Head of caudate nucleus (tissue), 42 donors: ENCODE data around the gene GPBP1.
A peak's percentile ranks its signal among the peaks of the same experiment; 100 is the strongest.
"Not testable (repeated sequence)": the region's sequence is repeated elsewhere in the genome, so short reads cannot be mapped to it uniquely, and the experiment has no call there.

Source experiments
- DNase-seq, 42 donors: peaks; one replicate each; pipeline versions ENCODE4 v3.0.0 to v3.0.0-alpha.2; 2020 to 2021; ENCODE audit warnings: mixed read lengths in 7 of 42
- intact Hi-C: fragments of 100-400 bp; cut with DNase I; formaldehyde crosslinking; loops from one replicate; pipeline ENCODE4 v1.15.0; 2022

Gene GPBP1

GRCh38 chr5:57174890-57175510 is 1.1 kb downstream of the GPBP1 start:
- intact Hi-C loops: loop anchor here (2.0 to 10.0 kb wide), 2 partner anchors 266 to 360 kb away; partner anchors contain the start of genes MAP3K1 and SETD9
- peak in 2 of 42 donors; percentile 10 for DNase-seq

- peak in 7 of 42 donors; percentile 7 to 58 (median 16) for DNase-seq
- intact Hi-C loops: loop anchor here (2.0 to 10.0 kb wide), 2 partner anchors 267 to 361 kb away; partner anchors contain the start of genes MAP3K1 and SETD9
Observed at GRCh38 chr5:57175551-57176309, 1.9 kb downstream of the GPBP1 start.

GRCh38 chr5:57176350-57176857 is 2.5 kb downstream of the GPBP1 start:
- no peak for DNase-seq
- intact Hi-C loops: loop anchor here (10.0 kb wide), 1 partner anchor 362 kb away; the partner anchor contains the start of gene MAP3K1

GRCh38 chr5:57177479-57178156 is 3.8 kb downstream of the GPBP1 start:
- no peak for DNase-seq
- intact Hi-C loops: loop anchor here (10.0 kb wide), 1 partner anchor 363 kb away; the partner anchor contains the start of gene MAP3K1

GRCh38 chr5:57178238-57178637 is 4.4 kb downstream of the GPBP1 start:
- intact Hi-C loops: loop anchor here (10.0 kb wide), 1 partner anchor 363 kb away; the partner anchor contains the start of gene MAP3K1
- not testable (repeated sequence) for DNase-seq

GRCh38 chr5:57179262-57180200 is 5.7 kb downstream of the GPBP1 start:
- DNase-seq: no peak
- intact Hi-C loops: loop anchor here (10.0 kb wide), 1 partner anchor 365 kb away; the partner anchor contains the start of gene MAP3K1

GRCh38 chr5:57181154-57181553 is 7.3 kb downstream of the GPBP1 start:
- no peak for DNase-seq
- intact Hi-C loops: no loop called here

GRCh38 chr5:57184322-57184721 is 10.5 kb downstream of the GPBP1 start:
- no peak for DNase-seq
- intact Hi-C loops: no loop called here

- DNase-seq: no peak
- intact Hi-C loops: no loop called here
Observed at GRCh38 chr5:57185313-57185712, 11.5 kb downstream of the GPBP1 start.

GRCh38 chr5:57186194-57186593 is 12.3 kb downstream of the GPBP1 start:
- intact Hi-C loops: no loop called here
- no peak for DNase-seq

- DNase-seq, intact Hi-C loops: not testable (repeated sequence)
Observed at GRCh38 chr5:57187977-57188376, 14.1 kb downstream of the GPBP1 start.

- DNase-seq: no peak
- intact Hi-C loops: no loop called here
Observed at GRCh38 chr5:57189515-57189914, 15.7 kb downstream of the GPBP1 start.

GRCh38 chr5:57190593-57190992 is 16.7 kb downstream of the GPBP1 start:
- intact Hi-C loops: no loop called here
- DNase-seq: no peak

GRCh38 chr5:57191163-57191562 is 17.3 kb downstream of the GPBP1 start:
- DNase-seq: no peak
- intact Hi-C loops: no loop called here

- no peak for DNase-seq
- intact Hi-C loops: no loop called here
Observed at GRCh38 chr5:57191986-57192385, 18.1 kb downstream of the GPBP1 start.

- intact Hi-C loops, DNase-seq: not testable (repeated sequence)
Observed at GRCh38 chr5:57192832-57193231, 19.0 kb downstream of the GPBP1 start.

GRCh38 chr5:57193757-57194413 is 20.0 kb downstream of the GPBP1 start:
- DNase-seq: no peak
- intact Hi-C loops: no loop called here

GRCh38 chr5:57194653-57195052 is 20.8 kb downstream of the GPBP1 start:
- intact Hi-C loops: no loop called here

More at GRCh38 chr5:57194653-57195052, 20.8 kb downstream of the GPBP1 start:
- no peak for DNase-seq
